ENCODE data around the gene ASMT.
"Not testable (repeated sequence)": the region's sequence is repeated elsewhere in the genome, so short reads cannot be mapped to it uniquely, and the experiment has no call there.

ASMT gene

GRCh38 chrX:1614927-1615326 is at the start of gene ASMT:
Gene ASMT, plus strand, starts transcription at chrX:1615059. Its CDS starts 141 bp downstream, at chrX:1615200.
- no peak for DNase-seq

- not testable (repeated sequence) for DNase-seq
Measured at GRCh38 chrX:1574181-1574580, 40.7 kb upstream of the ASMT start.

- DNase-seq, result no peak
Measured at GRCh38 chrX:1576201-1576992, 38.5 kb upstream of the ASMT start.

GRCh38 chrX:1577845-1578244 is 37.0 kb upstream of the ASMT start:
- DNase-seq, result no peak

GRCh38 chrX:1578511-1579173 is 36.2 kb upstream of the ASMT start:
- DNase-seq, result no peak

- DNase-seq, result peak; percentile 82
Measured at GRCh38 chrX:1581132-1581531, 33.7 kb upstream of the ASMT start.

- DNase-seq, result peak; percentile 73
Measured at GRCh38 chrX:1582686-1583437, 32.0 kb upstream of the ASMT start.

- DNase-seq, result no peak
Measured at GRCh38 chrX:1584237-1585011, 30.4 kb upstream of the ASMT start.

GRCh38 chrX:1587161-1587560 is 27.7 kb upstream of the ASMT start:
- DNase-seq, result no peak

- peak; percentile 10 for DNase-seq
Measured at GRCh38 chrX:1589356-1590130, 25.3 kb upstream of the ASMT start.

- DNase-seq, result peak; percentile 91
Measured at GRCh38 chrX:1591102-1591862, 23.6 kb upstream of the ASMT start, which contains the start of gene AKAP17A. Gene AKAP17A, plus strand, starts transcription at chrX:1591604. Its CDS starts 1,859 bp downstream, at chrX:1593463.

GRCh38 chrX:1591863-1592469 is 22.9 kb upstream of the ASMT start:
- DNase-seq, result no peak

GRCh38 chrX:1592470-1593142 is 22.3 kb upstream of the ASMT start:
- DNase-seq, result peak; percentile 28

- DNase-seq, result no peak
Measured at GRCh38 chrX:1593286-1594271, 21.3 kb upstream of the ASMT start.

- DNase-seq, result no peak
Measured at GRCh38 chrX:1595711-1596060, 19.2 kb upstream of the ASMT start.

- no peak for DNase-seq
Measured at GRCh38 chrX:1596676-1597344, 18.0 kb upstream of the ASMT start.

- no peak for DNase-seq
Measured at GRCh38 chrX:1597345-1598020, 17.4 kb upstream of the ASMT start.
